ENCODE results near the gene UGT2B11.
"Not testable (repeated sequence)": the region's sequence is repeated elsewhere in the genome, so short reads cannot be mapped to it uniquely, and the experiment has no call there.

Gene UGT2B11

GRCh38 chr4:69167300-69167699, 47.2 kb downstream of the UGT2B11 start:
- no peak for DNase-seq

GRCh38 chr4:69166376-69166775, 48.2 kb downstream of the UGT2B11 start:
- DNase-seq: not testable (repeated sequence)

- DNase-seq: not testable (repeated sequence)
These were observed 48.8 kb downstream of the UGT2B11 start for GRCh38 chr4:69165707-69166106.

- no peak for DNase-seq
These were observed 57.6 kb downstream of the UGT2B11 start for GRCh38 chr4:69156913-69157312.

GRCh38 chr4:69154021-69154420, 60.5 kb downstream of the UGT2B11 start:
- DNase-seq: no peak
